ENCODE data around the gene MICALL1.

MICALL1 gene, protein sequence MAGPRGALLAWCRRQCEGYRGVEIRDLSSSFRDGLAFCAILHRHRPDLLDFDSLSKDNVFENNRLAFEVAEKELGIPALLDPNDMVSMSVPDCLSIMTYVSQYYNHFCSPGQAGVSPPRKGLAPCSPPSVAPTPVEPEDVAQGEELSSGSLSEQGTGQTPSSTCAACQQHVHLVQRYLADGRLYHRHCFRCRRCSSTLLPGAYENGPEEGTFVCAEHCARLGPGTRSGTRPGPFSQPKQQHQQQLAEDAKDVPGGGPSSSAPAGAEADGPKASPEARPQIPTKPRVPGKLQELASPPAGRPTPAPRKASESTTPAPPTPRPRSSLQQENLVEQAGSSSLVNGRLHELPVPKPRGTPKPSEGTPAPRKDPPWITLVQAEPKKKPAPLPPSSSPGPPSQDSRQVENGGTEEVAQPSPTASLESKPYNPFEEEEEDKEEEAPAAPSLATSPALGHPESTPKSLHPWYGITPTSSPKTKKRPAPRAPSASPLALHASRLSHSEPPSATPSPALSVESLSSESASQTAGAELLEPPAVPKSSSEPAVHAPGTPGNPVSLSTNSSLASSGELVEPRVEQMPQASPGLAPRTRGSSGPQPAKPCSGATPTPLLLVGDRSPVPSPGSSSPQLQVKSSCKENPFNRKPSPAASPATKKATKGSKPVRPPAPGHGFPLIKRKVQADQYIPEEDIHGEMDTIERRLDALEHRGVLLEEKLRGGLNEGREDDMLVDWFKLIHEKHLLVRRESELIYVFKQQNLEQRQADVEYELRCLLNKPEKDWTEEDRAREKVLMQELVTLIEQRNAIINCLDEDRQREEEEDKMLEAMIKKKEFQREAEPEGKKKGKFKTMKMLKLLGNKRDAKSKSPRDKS

DNA sequence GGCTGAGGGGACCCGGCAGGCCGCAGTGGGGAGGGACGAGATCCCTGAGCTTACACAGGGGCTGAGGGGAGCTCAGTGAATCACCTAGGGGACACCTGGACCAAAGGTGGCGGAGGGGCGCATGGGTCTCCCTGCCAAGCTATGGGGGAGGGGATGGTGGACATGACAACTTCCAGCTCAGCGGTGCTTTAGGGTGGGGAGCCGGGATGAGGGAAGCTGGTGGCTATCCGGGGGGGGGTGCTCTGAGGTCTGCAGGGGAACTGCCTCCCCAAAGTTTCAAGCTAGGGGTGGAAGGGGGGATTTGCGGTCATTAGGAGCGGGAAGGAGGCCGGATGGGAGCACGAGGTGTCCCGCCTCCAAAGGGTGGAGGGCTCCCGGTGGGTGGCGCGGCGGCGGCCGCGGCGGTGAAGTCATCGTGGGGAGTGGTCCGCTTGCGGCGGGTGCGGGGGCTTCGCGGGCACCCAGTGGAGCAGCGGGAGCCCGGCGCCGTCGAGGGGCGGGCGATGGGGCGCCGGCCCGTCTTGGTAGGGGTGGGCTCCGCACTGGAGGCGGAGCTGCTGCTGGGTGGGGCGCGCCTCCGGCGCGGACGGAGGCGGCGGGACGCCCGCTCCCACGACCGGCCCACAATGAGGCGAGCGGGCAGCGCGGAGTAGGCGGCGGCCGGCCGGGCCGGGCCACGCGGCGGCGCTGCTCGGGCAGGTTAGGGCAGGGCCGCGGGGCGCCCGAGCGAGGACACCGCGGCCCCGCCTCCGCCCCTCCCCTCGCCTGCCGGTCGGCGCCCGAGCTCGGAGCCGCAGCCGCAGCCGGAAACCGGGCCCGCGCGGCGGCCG lies at the start of gene MICALL1:
TSS of gene MICALL1 (plus strand) at position 764 of the 830 bp plus-strand sequence. CDS start 126 bp downstream, outside the sequence.
- H3K36me3 ChIP-seq (ENCODE audit: control insufficient read depth, low read length), result no peaks in the 10 kb centered on the region
- peak within 1 kb of the TSS; percentile 85 for H3K4me2 ChIP-seq (ENCODE audit: low read length)
- no peaks in the 10 kb centered on the region for H4K20me1 ChIP-seq (ENCODE audit: control insufficient read depth, insufficient read depth, low read depth, low read length)
- no peaks in the 10 kb centered on the region for H3K9me3 ChIP-seq (ENCODE audit: control insufficient read depth, insufficient read depth, low read length)
- H3K79me2 ChIP-seq (ENCODE audit: control insufficient read depth, low read length), result no peaks in the 10 kb centered on the region
- TF ChIP-seq, protein P1, sequence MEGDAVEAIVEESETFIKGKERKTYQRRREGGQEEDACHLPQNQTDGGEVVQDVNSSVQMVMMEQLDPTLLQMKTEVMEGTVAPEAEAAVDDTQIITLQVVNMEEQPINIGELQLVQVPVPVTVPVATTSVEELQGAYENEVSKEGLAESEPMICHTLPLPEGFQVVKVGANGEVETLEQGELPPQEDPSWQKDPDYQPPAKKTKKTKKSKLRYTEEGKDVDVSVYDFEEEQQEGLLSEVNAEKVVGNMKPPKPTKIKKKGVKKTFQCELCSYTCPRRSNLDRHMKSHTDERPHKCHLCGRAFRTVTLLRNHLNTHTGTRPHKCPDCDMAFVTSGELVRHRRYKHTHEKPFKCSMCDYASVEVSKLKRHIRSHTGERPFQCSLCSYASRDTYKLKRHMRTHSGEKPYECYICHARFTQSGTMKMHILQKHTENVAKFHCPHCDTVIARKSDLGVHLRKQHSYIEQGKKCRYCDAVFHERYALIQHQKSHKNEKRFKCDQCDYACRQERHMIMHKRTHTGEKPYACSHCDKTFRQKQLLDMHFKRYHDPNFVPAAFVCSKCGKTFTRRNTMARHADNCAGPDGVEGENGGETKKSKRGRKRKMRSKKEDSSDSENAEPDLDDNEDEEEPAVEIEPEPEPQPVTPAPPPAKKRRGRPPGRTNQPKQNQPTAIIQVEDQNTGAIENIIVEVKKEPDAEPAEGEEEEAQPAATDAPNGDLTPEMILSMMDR (IDR thresholded peaks at IDR 0.05; ENCODE audit: low read depth, low read length, poor library complexity, severe bottlenecking), result no peak
- no peak for TF ChIP-seq EZH2phosphoT487 (IDR thresholded peaks at IDR 0.05; ENCODE audit: borderline replicate concordance, low read length)
- H3K4me1 ChIP-seq (ENCODE audit: control insufficient read depth, low read length), result peaks cover 17% of the 10 kb centered on the region
- peak within 1 kb of the TSS; percentile 74 for H3K4me3 ChIP-seq (ENCODE audit: low read length)
- H3K27me3 ChIP-seq (ENCODE audit: control insufficient read depth, low read length), result no peaks in the 10 kb centered on the region
- peaks cover 5% of the 10 kb centered on the region; the same call in 1 of the 2 replicates for H3F3A ChIP-seq (ENCODE audit: control insufficient read depth, insufficient read depth)
- no peaks in the 10 kb centered on the region for H3K9me2 ChIP-seq (replicated peaks; ENCODE audit: control insufficient read depth, low read length)
- no peak within 1 kb of the TSS for H3K27ac ChIP-seq (ENCODE audit: low read depth, low read length)

DNA sequence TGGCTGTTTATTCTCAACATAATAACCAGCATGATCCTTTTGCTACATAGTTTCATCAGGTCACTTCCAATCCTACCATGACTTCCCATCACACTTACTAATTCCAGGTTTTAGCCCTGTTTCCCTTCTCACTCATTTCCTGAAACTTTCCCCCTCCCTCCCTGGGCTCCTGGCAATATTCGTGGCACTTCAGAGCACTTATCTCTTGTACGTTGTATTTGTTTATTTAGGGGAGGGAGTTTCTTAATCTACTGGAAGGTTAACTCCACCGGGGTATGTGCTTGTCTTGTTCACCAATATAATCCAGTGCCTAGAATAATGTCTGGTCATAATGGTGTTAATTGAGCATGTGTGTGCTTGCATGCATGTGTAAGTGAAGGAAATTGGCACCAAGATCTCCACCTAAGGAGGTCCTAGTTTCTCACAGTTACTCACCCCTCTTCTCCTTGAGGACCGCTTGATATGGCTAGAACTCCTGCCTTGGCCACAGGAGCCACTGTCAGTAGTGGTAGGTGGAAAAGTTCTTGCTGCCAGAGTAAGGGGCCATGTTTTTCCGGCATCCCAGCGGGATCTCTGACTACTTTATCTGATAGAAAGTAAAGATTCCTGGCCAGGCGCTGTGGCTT lies 45.2 kb upstream of the MICALL1 start:
- H3K4me3 ChIP-seq (ENCODE audit: low read length), result no peak overlapping the region
- H3K27ac ChIP-seq (ENCODE audit: low read depth, low read length), result no peak overlapping the region
- H3K27me3 ChIP-seq (ENCODE audit: control insufficient read depth, low read length), result no peaks in the 10 kb centered on the region
- no peaks in the 10 kb centered on the region for H3K9me3 ChIP-seq (ENCODE audit: control insufficient read depth, insufficient read depth, low read length)
- peaks cover 92% of the 10 kb centered on the region for H3K36me3 ChIP-seq (ENCODE audit: control insufficient read depth, low read length)
- no peaks in the 10 kb centered on the region for H4K20me1 ChIP-seq (ENCODE audit: control insufficient read depth, insufficient read depth, low read depth, low read length)
- H3K9me2 ChIP-seq (replicated peaks; ENCODE audit: control insufficient read depth, low read length), result no peaks in the 10 kb centered on the region
- TF ChIP-seq, protein P1 (IDR thresholded peaks at IDR 0.05; ENCODE audit: low read depth, low read length, poor library complexity, severe bottlenecking), result no peak
- no peak for TF ChIP-seq EZH2phosphoT487 (IDR thresholded peaks at IDR 0.05; ENCODE audit: borderline replicate concordance, low read length)
- H3F3A ChIP-seq (ENCODE audit: control insufficient read depth, insufficient read depth), result peaks cover 25% of the 10 kb centered on the region
- H3K79me2 ChIP-seq (ENCODE audit: control insufficient read depth, low read length), result peaks cover 29% of the 10 kb centered on the region
- no peak overlapping the region for H3K4me2 ChIP-seq (ENCODE audit: low read length)
- H3K4me1 ChIP-seq (ENCODE audit: control insufficient read depth, low read length), result no peaks in the 10 kb centered on the region

DNA sequence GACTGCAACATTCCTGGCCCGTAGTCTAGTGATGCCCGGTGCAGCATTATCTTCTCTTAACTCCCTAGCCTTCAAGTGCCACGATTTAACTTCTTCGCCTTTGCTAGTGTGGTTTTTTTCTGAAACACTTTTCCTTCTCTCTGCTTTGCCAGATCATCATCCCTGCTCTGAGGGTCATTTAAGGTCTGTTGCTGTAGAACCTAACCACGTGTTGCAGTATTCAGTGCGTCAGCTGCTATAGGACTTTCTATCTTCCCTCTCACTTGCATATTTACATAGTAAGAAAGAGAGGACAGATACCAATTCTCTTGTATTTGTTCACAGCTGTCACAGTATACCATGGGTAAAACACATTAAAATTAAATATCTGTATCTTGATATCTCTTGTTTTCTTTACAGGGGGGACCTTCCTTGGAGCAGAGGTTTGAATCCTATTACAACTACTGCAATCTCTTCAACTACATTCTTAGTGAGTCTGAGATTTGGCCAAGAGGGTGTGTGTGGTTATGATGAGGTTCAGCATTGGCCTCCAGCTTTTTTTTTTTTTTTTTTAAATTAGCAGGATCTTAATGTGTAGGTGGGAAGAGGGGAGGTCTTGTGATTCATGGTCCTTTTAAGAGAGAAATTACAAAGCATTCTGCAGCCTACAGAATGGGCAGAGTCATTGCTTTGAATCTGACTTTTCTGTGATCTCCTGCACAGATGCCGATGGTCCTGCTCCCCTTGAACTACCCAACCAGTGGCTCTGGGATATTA lies 43.3 kb upstream of the MICALL1 start:
- Histone ChIP-seq H3K4me3 (ENCODE audit: low read length) (no peak overlapping the region), H3K27ac (ENCODE audit: low read depth, low read length) (no peak overlapping the region), H3F3A (ENCODE audit: control insufficient read depth, insufficient read depth) (peaks cover 25% of the 10 kb centered on the region), H3K36me3 (ENCODE audit: control insufficient read depth, low read length) (peaks cover 89% of the 10 kb centered on the region), H4K20me1 (ENCODE audit: control insufficient read depth, insufficient read depth, low read depth, low read length) (no peaks in the 10 kb centered on the region), H3K9me2 (replicated peaks; ENCODE audit: control insufficient read depth, low read length) (no peaks in the 10 kb centered on the region), H3K4me2 (ENCODE audit: low read length) (no peak overlapping the region), H3K9me3 (ENCODE audit: control insufficient read depth, insufficient read depth, low read length) (no peaks in the 10 kb centered on the region), H3K27me3 (ENCODE audit: control insufficient read depth, low read length) (no peaks in the 10 kb centered on the region), H3K4me1 (ENCODE audit: control insufficient read depth, low read length) (no peaks in the 10 kb centered on the region), H3K79me2 (ENCODE audit: control insufficient read depth, low read length) (peaks cover 31% of the 10 kb centered on the region)
- TF ChIP-seq, protein P1 (IDR thresholded peaks at IDR 0.05; ENCODE audit: low read depth, low read length, poor library complexity, severe bottlenecking), result no peak
- no peak for TF ChIP-seq EZH2phosphoT487 (IDR thresholded peaks at IDR 0.05; ENCODE audit: borderline replicate concordance, low read length)
